CD4-positive, alpha-beta T cell treated with Interleukin-1 beta for 1 hour (primary cell): ENCODE results near the gene CDC42SE1.
"Not testable (repeated sequence)": the region's sequence is repeated elsewhere in the genome, so short reads cannot be mapped to it uniquely, and the experiment has no call there.

Experiments
- DNase-seq, 2 donors: peaks; one replicate each; pipeline ENCODE4 v3.0.0-alpha.2; 2020 to 2022

CDC42SE1 gene

GRCh38 chr1:151059109-151060006 is at the start of gene CDC42SE1:
Gene CDC42SE1, minus strand, starts transcription at chr1:151059622. Its CDS starts 3,892 bp downstream, at chr1:151055730.
- peak; percentile 88 to 90 for DNase-seq

- DNase-seq = no peak
These were observed 48.9 kb upstream of the CDC42SE1 start for GRCh38 chr1:151108331-151108730.

- DNase-seq = no peak
These were observed 47.5 kb upstream of the CDC42SE1 start for GRCh38 chr1:151106894-151107293.

- no peak for DNase-seq
These were observed 45.2 kb upstream of the CDC42SE1 start for GRCh38 chr1:151104630-151105029.

GRCh38 chr1:151098126-151098525 is 38.7 kb upstream of the CDC42SE1 start:
- DNase-seq = no peak

GRCh38 chr1:151097426-151097825 is 38.0 kb upstream of the CDC42SE1 start:
- DNase-seq = not testable (repeated sequence)

GRCh38 chr1:151085953-151086559 is 26.6 kb upstream of the CDC42SE1 start:
- DNase-seq = no peak

- no peak for DNase-seq
These were observed 12.8 kb upstream of the CDC42SE1 start for GRCh38 chr1:151072224-151072623.

GRCh38 chr1:151070474-151071276 is 11.3 kb upstream of the CDC42SE1 start, which contains the start of gene GABPB2:
Gene GABPB2, plus strand, starts transcription at chr1:151070761. Its CDS starts 17,429 bp downstream, at chr1:151088190.
- DNase-seq = peak; percentile 87 to 88

GRCh38 chr1:151069103-151069486 is 9.7 kb upstream of the CDC42SE1 start:
- no peak for DNase-seq

GRCh38 chr1:151067185-151067584 is 7.8 kb upstream of the CDC42SE1 start:
- DNase-seq = no peak

- DNase-seq = no peak
These were observed 5.7 kb upstream of the CDC42SE1 start for GRCh38 chr1:151065089-151065645.

- DNase-seq = no peak
These were observed 3.4 kb upstream of the CDC42SE1 start for GRCh38 chr1:151062741-151063371.

- DNase-seq = no peak
These were observed 2.3 kb upstream of the CDC42SE1 start for GRCh38 chr1:151061704-151062103.

- no peak for DNase-seq
These were observed 1.4 kb upstream of the CDC42SE1 start for GRCh38 chr1:151060657-151061421.

- peak in 1 of 2 donors; percentile 22 for DNase-seq
These were observed 710 bp upstream of the CDC42SE1 start, which contains the start of gene MLLT11 for GRCh38 chr1:151060007-151060656. Gene MLLT11, plus strand, starts transcription at chr1:151060397. Its CDS starts 6,828 bp downstream, at chr1:151067225.

GRCh38 chr1:151058692-151059091 is 730 bp downstream of the CDC42SE1 start:
- DNase-seq = peak in 1 of 2 donors; percentile 37

GRCh38 chr1:151056149-151056548 is 3.3 kb downstream of the CDC42SE1 start:
- DNase-seq = peak; percentile 49 to 75

GRCh38 chr1:151055581-151055980 is 3.8 kb downstream of the CDC42SE1 start:
- DNase-seq = no peak

GRCh38 chr1:151054971-151055547 is 4.4 kb downstream of the CDC42SE1 start:
- no peak for DNase-seq
